Stimulated activated CD8-positive, alpha-beta memory T cell treated with anti-CD3 and anti-CD28 coated beads, Interleukin-15, amount 100 ng/mL, for 1 hour (primary cell): ENCODE results near the gene CKAP4.
A peak's percentile ranks its signal among the peaks of the same experiment; 100 is the strongest.

Experiments
- DNase-seq: peaks from one replicate; pipeline ENCODE4 v3.0.0-alpha.2; 2020; ENCODE audit warnings: low read depth

The CKAP4 gene

DNA sequence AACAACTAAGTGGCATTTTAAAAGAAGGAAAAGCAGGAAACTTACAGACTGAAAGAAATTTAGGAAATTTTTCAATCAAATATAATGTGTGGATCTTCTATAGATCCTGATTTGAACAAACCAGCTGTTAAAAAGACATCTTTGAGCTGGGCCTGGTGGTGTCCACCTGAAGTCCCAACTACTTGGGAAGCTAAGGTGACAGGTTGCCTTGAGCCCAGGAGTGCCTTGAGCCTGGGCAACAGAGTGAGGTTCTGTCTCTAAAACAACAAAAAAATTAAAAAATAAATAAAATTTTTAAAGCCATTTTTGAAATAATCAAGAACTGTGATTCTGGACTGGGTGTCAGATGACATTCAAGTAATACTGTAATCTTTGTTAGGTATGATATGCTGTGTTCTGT lies 7.0 kb downstream of the CKAP4 start:
- DNase-seq = no peak

DNA sequence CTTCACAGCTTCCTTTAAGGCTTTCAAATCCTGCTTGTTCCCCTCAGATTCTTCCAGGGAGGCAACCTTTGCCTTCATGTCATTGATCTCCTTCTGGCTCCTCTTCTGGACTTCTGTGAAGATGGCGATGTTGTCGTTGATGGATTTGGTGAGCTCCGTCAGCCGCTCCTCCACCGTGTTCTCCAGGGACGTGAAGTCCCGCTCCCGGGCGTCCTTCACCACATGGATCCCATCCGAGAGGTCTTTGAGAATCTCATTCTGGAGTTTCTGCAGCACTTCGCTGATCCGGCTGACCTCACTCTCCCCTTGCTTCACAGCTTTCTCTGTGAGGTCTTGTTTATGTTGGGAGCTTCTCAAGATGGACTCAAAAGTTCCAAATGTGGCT lies 7.9 kb downstream of the CKAP4 start:
- DNase-seq = no peak

DNA sequence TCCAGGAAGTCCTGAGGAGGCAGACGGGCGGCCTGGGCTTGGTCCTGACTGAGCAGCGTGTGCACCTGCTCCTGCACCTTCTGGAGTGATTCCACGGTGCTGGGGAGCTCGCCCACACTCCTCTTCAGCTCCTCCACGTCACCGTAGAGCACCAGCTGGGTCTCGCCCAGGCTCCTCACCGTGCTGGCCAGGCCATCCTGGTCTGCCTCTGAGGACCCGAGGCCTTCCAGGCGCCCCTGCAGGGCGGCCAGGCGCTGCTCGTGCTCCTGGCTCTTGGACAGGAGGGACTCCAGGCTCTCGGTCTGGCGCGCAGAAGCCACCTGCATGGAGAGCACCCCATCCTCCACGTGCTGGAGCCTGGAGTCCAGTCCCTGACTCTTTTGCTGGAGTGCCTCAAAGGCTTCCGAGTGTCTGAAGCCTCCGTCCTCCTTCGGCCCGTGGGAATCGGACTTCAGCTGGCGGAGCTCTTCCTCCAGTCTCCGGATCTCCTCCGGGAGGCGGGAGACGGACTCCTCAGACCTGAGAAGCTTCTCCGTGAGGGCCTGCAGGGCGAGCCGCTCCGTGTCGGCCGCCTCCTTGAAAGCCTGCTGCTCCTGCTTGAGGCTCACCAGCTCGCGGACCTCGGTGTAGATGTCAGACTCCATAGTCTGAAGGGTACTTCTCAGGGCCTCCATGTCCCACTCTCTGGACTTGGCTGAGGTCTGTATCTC lies 8.4 kb downstream of the CKAP4 start:
- DNase-seq = no peak

DNA sequence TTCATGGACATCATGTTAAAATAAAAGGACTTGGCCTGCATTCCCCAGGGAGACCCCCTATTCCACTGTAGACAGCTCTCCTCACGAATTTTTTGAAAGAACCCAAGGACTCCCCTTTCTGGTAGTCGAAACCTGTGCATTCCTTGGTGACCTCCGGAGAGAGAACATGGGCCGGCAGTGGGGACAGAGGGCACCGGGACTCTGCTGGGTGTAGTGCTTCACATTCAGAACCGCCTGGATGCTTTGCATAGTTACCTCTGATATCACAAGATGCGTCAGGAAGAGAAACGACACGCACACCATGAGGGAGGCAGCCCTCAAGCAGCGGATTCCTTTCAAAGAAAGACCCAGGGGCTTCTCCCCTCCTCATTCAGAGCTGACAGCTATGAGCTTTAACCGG lies 9.7 kb downstream of the CKAP4 start:
- no peak for DNase-seq

DNA sequence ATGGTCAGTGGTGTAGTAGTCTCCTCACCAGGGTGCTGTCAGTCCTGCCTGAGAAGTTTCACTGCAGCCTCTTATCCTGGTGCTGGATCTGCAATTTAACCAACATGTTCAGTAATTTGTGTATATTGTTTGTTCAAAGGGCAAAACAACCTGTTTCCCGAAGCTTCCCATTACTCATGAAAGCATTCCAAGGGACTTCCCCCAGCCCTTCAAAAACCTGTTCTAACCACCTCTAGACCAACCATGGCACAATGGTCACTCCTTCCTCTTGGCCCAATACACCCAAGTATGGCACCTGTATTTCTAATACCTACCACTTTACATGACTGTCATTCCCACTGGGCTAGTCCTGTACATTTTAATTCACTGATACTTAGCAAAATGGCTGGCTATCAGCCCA lies 12.1 kb downstream of the CKAP4 start:
- DNase-seq = no peak

DNA sequence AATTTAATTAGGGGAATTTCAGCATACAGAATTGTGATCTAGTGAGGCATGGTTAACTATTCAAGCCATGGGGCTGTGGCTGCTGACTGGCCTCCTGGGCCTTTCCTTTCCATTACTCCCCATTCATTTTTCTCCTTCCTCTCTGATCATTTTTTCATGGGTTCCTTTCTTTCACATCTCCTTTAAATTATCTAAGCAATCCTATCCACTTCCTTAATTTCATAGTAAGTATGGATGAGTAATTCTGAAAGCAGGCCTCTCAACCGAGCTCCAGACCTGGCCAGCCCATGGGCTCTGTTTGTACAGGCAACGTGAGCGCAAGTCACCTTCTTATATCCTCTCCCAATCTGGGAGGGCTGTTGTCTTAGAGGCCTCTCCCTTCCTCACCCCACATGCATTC lies 13.4 kb downstream of the CKAP4 start:
- no peak for DNase-seq

DNA sequence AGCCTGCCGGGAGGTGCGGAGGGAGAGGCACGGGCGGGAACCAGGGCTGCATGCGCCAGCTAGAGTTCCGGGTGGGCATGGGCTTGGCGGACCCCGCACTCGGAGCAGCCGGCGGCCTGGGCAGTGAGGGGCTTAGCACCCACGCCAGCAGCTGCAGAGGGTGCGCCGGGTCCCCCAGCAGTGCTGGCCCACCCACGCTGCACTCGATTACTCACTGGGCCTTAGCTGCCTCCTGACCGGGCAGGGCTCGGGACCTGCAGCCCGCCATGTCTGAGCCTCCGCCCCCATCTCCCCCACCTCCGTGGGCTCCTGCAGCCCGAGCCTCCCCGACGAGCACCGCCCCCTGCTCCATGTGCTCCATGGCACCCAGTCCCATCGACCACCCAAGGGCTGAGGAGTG lies 14.8 kb downstream of the CKAP4 start:
- DNase-seq = no peak

DNA sequence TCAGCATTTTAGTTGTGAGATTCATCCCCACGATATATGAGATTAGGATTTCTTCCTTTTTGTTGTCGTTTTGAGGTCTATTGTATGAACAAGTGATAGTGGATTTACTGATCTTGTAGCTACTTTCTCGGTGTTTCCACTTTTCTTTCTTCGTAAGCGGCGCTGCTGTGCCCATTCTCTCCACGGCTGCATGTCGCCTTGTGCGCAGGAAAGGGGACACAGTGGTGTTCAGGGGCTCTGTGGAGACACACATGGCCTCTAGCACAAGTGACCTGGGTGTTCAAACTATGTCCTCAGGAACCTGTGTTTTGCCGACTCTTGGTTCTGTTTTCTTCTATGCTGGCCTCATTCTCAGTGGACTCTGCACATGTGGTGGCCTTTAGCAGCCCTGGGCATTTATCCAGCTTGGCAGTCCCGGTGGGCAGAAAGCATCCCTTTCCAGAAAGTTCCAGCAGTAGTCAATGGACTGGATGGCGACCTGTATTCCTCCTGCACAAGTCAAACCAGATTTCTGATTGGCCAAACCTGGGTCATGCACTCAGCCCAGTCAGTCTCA lies 18.7 kb downstream of the CKAP4 start:
- no peak for DNase-seq

DNA sequence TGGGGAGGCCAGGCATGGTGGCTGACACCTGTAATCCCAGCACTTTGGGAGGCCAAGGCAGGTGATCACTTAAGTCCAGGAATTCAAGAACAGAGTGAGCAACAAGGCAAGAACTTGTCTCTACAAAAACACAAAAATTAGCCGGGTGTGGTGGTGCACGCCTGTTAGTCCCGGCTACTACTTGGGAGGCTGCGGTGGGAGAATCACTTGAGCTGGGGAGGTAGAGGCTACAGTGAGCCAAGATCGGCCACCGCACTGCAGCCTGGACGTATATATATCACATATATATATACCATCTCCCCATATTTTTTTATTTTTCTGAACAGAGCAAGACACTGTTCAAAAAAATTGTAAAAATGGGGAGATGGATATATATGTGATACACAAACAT lies 19.5 kb downstream of the CKAP4 start:
- no peak for DNase-seq

DNA sequence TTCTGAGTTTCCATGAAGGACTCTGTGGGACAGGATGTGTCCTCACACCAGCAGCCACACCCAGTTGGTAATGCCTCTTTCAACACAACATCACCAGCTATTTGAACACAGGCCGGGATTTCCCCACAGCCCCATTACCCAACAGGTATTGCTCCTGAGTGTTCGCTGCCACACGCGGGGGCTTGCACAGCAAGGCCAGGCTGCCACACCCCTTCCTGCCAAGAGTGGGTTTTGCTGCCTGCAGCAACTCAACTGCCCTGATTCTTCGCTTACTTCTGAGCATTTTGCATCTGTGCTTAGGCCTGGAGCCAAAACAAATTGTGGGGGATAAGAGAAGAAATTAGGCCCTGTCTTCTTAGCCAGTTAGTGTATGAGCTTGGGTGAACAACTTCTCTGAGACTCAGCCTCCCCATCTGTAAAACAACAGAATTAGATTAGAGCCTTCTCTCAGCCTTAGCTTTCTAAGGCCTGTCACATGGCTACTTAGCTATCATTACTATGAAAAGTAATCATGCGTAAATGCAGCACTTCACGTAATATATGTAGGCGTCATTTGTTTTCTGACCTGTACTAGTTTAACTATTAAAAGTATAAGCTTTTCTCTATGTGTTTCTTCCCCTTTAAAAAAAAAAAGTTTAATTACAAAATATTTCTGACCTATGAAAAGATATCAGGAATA lies 20.0 kb downstream of the CKAP4 start:
- DNase-seq = no peak

DNA sequence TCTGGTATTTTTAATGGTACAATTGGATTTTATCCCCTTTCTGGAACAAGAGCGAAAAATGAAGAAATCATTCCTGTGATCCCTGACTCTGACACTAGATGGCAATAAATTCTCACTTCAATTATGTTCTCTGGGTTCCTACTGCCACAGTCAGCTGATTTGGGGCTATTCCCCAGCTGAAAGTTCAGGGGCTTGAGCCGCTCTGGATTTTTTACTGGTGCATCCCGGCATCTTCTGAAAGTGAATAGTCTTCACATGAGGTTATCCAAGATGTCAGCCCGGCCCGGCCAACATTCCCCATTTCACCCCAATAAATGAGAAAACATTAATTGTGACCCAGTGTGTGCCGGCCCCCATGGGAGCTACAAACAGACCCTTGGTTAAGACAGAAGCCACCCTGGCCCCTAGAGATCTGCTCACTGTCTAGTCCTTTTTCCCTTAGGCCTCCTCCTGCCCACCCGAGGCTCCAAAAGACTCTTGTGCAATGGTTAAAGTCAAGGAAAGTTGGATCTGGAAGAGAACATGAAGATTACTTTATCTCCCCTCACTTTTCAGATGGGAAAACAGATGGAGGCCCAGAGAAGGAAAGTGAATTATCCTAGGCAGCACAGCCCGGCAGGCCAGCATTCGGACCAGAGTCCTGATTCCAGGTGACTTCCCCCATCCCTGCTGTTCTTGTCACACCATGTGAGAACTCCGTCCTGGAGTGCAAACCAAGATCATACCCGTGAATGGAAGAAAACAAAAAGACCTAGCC lies 20.8 kb downstream of the CKAP4 start:
- DNase-seq = no peak

DNA sequence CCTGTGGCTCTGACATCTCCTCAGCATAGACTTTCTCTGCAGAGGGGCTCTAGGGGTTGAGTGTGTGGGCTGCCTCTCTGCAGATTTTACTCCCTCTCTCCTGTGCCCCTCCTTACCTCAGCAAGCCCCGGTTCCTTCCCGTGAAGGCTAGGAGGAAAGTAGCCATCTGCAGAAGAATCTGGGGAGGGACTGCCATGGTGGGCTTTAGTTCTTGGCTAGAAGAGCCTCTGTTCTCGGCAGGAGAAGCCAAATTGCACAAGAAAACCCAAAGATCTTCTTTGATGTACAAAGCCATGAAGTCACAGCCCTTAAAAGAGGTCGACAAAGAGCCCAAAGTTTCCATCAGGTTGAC lies 23.5 kb downstream of the CKAP4 start:
- DNase-seq = no peak

DNA sequence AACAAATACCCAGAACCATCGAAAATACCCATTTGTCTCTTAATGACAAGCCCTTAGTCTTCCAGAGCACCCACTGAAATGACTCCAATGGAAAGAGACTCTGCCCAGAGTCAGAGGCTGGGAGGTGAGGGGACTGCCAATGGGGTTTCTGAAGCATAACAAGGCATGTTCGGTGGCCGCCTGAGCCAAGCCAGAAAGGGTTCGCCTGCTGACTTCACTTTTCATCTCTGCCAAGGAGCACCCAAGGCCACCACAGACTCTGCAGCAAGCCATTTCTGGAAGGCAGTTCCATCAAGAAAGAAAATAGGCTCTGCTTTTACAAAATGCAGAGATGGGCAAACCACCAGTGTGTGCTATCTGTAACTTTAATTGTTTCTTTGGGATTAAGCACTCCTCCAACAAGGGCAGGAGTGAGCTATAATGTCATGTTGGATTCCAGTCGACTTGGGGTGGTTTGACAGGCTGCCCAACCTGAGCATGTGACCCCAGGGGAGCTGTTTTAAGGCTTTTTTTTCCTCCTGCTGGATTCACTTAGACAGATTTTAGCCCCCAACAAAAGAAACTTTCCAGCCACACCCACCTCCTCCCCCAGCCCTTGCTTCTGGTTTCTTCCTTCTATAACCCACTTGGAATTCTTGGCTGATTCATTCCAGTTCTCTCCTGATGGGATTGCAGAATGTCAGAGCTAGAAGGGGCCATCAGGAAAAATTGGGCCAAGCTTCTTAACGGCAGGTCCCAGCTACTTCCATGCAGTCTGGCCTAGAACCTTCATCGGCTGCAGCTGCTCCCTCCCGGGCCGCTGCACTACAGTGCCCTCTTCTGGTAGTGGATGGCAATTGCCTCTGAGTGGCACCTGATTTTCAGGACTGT lies 24.1 kb downstream of the CKAP4 start:
- peak; percentile 49 for DNase-seq

DNA sequence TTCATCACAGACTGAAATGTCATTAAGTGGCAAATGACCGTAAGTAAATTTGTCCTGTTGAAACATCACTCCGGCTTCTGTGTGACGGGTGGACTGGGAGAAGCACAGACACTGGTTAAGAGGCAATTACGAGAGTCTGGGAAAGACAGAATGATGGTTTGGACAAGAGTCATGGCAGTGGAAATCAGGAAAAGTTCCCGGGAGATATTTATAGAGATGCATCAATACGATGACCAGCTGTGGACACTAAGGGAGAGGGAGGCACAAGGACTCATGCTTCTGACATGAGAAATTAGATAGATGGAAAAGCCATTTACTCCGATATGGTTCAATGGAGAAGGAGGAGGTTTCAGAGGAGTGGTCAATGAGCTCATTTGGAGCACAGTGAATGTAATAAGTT lies 27.3 kb downstream of the CKAP4 start:
- no peak for DNase-seq

DNA sequence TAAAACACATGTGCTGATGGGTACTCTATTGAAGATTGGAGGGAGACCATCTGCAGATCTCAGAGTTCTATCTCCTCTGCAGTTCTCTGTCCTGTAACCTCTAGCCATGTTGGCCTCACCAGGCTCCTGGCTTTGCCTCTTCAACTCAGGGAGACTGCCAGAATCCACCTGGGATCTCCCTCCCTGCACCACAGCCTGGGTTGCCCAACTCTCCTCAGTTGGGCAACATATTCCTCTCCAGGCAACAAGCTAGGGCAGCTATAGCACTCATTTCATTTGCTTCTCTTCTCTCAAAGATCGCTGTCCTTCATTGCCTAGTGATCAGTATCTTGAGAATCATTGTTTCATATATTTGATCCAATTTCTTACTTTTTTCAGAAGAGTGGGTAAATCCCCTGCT lies 28.8 kb downstream of the CKAP4 start:
- DNase-seq = no peak

DNA sequence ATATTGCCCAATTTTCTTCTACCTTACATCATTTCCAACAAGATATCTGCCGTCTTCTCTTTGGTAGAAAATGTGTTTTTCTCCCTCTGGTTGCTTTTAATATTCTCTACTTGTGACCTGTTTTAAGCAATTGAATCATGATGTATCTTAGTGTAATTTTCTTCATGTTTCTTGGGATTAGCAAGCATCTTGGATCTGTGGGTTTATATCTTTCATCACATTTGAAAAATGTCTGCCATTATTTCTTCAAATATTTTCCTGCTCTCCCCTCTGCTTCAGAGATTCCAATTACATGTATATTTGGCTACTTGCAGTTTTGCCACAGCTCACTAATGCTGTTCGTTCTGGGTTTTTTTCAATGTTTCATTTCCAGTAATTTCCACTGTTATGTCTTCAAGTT lies 30.1 kb downstream of the CKAP4 start:
- no peak for DNase-seq

DNA sequence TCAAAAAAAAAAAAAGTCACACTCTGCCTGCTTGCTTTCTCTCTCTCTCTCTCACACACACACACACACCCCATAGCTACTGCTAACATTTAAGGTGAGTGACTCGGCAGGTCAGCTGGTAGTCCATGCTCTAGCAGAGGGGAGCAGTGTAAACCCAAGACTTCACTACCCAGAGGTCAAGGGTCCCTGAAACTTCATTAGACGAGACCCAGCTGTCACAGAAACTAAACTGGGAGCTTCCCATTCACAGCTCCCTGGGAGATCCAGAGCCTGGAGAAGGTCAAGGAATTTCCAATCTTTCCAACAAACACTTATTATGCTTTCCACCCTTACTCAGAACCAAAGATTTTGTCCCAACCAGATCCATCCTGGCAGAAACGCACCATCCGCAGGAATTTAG lies 33.2 kb downstream of the CKAP4 start:
- no peak for DNase-seq

DNA sequence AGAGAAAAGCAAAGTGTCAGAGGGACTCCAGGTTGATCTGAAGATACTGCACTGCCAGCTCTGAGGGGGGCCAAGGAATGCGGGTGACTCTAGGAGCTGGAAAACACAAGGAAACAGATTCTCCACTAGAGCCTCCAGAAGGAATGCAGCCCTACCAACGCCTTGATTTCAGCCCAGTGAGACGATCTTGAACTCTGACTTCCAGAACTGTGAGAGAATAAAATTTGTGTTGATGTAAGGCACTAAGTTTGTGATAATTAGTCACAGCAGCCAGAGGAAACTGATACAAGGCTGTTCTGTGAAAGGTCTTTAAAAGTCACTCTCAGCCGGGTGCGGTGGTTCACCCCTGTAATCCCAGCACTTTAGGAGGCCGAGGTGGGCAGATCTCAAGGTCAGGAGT lies 34.2 kb downstream of the CKAP4 start:
- DNase-seq = no peak

DNA sequence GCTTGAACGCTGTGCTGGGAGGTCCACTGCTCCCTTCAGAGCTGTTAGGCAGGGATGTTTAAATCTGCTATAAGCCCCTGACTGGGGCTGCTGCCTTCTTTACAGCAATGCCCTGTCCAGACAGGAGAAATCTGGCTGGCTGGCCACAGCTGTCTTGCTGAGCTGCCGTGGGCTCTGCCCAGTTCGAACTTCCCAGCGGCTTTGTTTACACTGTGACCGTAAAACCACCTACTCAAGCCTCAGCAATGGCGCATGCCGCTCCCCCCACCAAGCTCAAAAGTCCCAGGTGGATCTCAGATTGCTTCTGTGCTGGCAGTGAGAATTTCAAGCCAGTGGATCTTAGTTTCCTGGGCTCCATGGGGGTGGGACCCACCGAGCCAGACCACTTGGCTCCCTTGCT lies 35.8 kb downstream of the CKAP4 start:
- DNase-seq = no peak

DNA sequence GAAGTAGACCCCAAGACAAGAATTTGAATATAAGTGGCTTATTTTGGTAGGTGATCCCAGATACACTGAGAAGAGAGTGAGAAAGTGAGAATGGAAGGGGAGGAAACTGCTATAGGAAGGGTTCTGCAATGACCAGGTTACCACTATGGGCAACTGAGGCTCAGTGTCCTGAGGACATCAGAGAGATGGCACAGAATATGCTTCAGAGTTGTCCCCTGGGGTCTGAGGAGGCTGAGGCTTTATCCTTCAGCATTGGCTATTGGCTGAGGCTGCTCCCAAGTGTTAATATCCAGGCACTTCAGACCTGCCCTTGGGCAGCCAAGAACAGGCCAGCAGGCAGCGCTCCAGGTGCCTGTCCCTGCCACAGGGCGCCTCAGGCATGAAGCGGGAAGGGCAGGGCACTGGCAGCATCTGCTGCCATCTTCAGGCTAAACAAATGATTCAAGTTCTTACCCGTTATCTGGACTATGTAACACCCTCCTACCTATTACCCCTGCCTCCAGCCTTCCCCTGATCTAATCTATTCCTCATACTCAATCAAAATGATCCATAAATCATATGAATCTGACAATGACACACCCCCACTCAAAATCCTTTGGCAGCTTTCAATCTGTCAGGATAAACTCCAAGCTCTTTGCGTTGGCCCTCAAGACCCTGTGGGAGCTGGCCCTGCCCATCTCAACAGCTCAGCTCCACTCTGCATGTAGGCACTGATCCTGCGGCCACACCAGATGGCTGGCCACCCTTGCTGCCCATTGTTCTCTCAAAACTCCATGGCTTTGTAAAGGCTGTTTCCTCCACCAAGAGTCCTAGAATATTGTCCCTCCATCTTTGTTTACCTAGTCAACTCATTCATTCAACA lies 42.4 kb downstream of the CKAP4 start:
- DNase-seq = no peak

DNA sequence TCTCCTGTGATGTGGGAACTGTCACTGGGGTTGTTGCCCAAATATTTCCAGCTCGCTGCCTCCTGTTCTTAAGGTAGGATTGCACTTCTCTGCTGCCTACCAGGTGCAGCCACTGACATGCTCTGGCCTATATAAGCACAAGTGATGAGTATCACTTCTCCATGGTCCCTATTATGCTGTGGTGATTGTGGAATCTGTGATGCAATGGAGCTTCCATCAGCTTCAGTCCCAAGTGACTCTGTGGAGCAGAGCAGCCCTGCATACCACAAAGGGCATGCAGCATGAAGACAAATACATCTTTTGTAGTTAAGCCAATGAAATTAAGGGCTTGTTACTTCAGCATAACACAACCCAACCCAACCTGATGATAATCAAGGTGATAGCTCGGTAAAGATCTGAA lies 43.5 kb downstream of the CKAP4 start:
- no peak for DNase-seq
